Measurements from ENCODE around the gene SNAP29. TPM values are rescaled to one million over a fixed set of nuclear protein-coding genes. Genes with fewer than 3 reads are reported as not detected.
A peak's percentile ranks its signal among the peaks of the same experiment; 100 is the strongest.

Gene SNAP29
- total RNA-seq, 4 donors from 2014 or later: 13.2 to 21.5 (median 18.3) TPM

GRCh38 chr22:20884454-20884853, 25.6 kb downstream of the SNAP29 start:
- TF ChIP-seq CTCF (IDR thresholded peaks at IDR 0.05) (no peak), POLR2A (IDR thresholded peaks at IDR 0.05) (no peak)
- Histone ChIP-seq H3K27me3 (no peaks in the 10 kb centered on the region), H3K9me3 (no peaks in the 10 kb centered on the region), H3K27ac (peak overlapping the region in 2 of 4 donors; percentile 68 to 88), H3K4me3 (no peak overlapping the region), H3K4me1 (peaks cover 0 to 18% (median 0%) of the 10 kb centered on the region in 4 donors), H3K36me3 (peaks cover 0 to 65% (median 0%) of the 10 kb centered on the region in 3 donors)
- no peak for DNase-seq

GRCh38 chr22:20885017-20885556, 26.3 kb downstream of the SNAP29 start:
- peak overlapping the region in 3 of 4 donors; percentile 36 to 88 (median 68) for H3K27ac ChIP-seq
- no peaks in the 10 kb centered on the region for H3K27me3 ChIP-seq
- H3K4me1 ChIP-seq: peaks cover 0 to 18% (median 0%) of the 10 kb centered on the region in 4 donors
- DNase-seq: no peak
- TF ChIP-seq CTCF (IDR thresholded peaks at IDR 0.05) (no peak), POLR2A (IDR thresholded peaks at IDR 0.05) (no peak)
- no peaks in the 10 kb centered on the region for H3K9me3 ChIP-seq
- H3K4me3 ChIP-seq: no peak overlapping the region
- peaks cover 0 to 71% (median 0%) of the 10 kb centered on the region in 3 donors for H3K36me3 ChIP-seq

- peak overlapping the region in 3 of 4 donors; percentile 43 to 88 (median 68) for H3K27ac ChIP-seq
- TF ChIP-seq POLR2A (IDR thresholded peaks at IDR 0.05) (peak; percentile 44 to 59), CTCF (IDR thresholded peaks at IDR 0.05) (peak in 5 of 6 experiments; percentile 12 to 98 (median 94))
- no peak overlapping the region for H3K4me3 ChIP-seq
- peaks cover 0 to 72% (median 0%) of the 10 kb centered on the region in 3 donors for H3K36me3 ChIP-seq
- peaks cover 0 to 18% (median 0%) of the 10 kb centered on the region in 4 donors for H3K4me1 ChIP-seq
- H3K9me3 ChIP-seq: no peaks in the 10 kb centered on the region
- DNase-seq: peak; percentile 39 to 92 (median 91)
- H3K27me3 ChIP-seq: no peaks in the 10 kb centered on the region
These were observed 26.9 kb downstream of the SNAP29 start for GRCh38 chr22:20885557-20886323.

GRCh38 chr22:20887375-20887774, 28.6 kb downstream of the SNAP29 start:
- no peak overlapping the region for H3K27ac ChIP-seq
- peaks cover 0 to 18% (median 0%) of the 10 kb centered on the region in 4 donors for H3K4me1 ChIP-seq
- H3K4me3 ChIP-seq: no peak overlapping the region
- H3K9me3 ChIP-seq: no peaks in the 10 kb centered on the region
- TF ChIP-seq CTCF (IDR thresholded peaks at IDR 0.05): no peak
- no peak for TF ChIP-seq POLR2A (IDR thresholded peaks at IDR 0.05)
- DNase-seq: no peak
- H3K27me3 ChIP-seq: no peaks in the 10 kb centered on the region
- peaks cover 0 to 55% (median 0%) of the 10 kb centered on the region in 3 donors for H3K36me3 ChIP-seq

- no peak overlapping the region for H3K4me3 ChIP-seq
- no peak for TF ChIP-seq CTCF (IDR thresholded peaks at IDR 0.05)
- TF ChIP-seq POLR2A (IDR thresholded peaks at IDR 0.05): no peak
- DNase-seq: no peak
- H3K36me3 ChIP-seq: peaks cover 0 to 39% (median 0%) of the 10 kb centered on the region in 3 donors
- peaks cover 0 to 18% (median 0%) of the 10 kb centered on the region in 4 donors for H3K4me1 ChIP-seq
- no peak overlapping the region for H3K27ac ChIP-seq
- no peaks in the 10 kb centered on the region for H3K27me3 ChIP-seq
- no peaks in the 10 kb centered on the region for H3K9me3 ChIP-seq
These were observed 30.4 kb downstream of the SNAP29 start for GRCh38 chr22:20889025-20889704.
